Stimulated activated memory B cell treated with anti-CD40 and anti-IgM and Interleukin-4, amounts not matched to agents 10 μg/mL and 1 μg/mL and 100 μg/mL, for 72 hours (primary cell): ENCODE measurements around the gene AKR7A2.
"Not testable (repeated sequence)": the region's sequence is repeated elsewhere in the genome, so short reads cannot be mapped to it uniquely, and the experiment has no call there.

Experiments used
- ATAC-seq: fragments of 150-1000 bp; cut with Tn5 transposase; 2 replicates; pipeline ENCODE4 v1.10.0; 2021
- H3K27ac Mint-ChIP-seq: one replicate; pipeline ENCODE4 v1.8.0; 2022; ENCODE audit warnings: mild to moderate bottlenecking, mixed read lengths
- H3K27me3 Mint-ChIP-seq: one replicate; pipeline ENCODE4 v1.8.0; 2022; ENCODE audit warnings: mixed read lengths
- H3K36me3 Mint-ChIP-seq: one replicate; pipeline ENCODE4 v1.8.0; 2022; ENCODE audit warnings: mixed read lengths
- H3K4me1 Mint-ChIP-seq: one replicate; pipeline ENCODE4 v1.8.0; 2022; ENCODE audit warnings: mixed read lengths
- H3K4me3 Mint-ChIP-seq: one replicate; pipeline ENCODE4 v1.8.0; 2022; ENCODE audit warnings: mild to moderate bottlenecking, moderate library complexity, mixed read lengths
- H3K9me3 Mint-ChIP-seq: one replicate; pipeline ENCODE4 v1.8.0; 2022; ENCODE audit warnings: mixed read lengths

Gene AKR7A2

DNA sequence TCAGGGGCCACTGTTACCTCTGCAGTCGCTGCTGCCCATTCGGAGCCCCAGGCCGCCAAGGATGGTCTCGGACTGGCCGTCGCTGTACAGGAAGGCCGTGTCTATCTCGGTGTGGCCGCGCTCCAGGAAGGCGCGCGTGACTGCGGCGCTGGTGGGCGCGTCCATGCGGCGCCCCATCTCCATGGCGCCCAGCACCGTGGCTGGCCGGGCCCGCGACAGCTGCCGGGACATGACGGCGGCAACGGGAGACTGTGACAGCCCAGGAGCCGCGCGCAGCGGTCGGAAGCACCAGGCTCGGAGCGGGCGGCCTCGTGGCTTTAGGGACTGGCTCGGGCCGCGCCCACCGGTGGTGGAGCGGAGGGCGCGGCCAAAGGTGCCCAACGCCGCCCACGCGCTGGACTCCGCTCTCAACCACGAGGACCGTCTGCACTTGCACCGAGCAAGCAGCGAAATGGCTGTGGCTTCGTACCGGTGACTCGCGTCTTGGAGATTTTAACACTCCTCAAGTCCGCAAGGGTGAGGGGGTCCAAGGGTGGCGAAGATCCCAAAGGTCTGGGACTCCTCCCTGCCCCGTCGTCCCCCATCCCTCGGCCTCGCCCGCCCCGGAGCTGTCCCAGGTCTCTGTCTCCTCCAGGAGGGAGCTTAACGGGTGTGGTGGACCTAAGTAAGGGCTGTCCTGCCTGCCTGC, 38.0 kb downstream of the AKR7A2 start:
- H3K4me1 Mint-ChIP-seq, H3K4me3 Mint-ChIP-seq, H3K27ac Mint-ChIP-seq, ATAC-seq, H3K9me3 Mint-ChIP-seq: not testable (repeated sequence)
- H3K27me3 Mint-ChIP-seq = peaks cover 27% of the 10 kb centered on the region
- peaks cover 18% of the 10 kb centered on the region for H3K36me3 Mint-ChIP-seq

GRCh38 chr1:19273106-19273843, 38.7 kb downstream of the AKR7A2 start:
- H3K36me3 Mint-ChIP-seq = peaks cover 18% of the 10 kb centered on the region
- H3K4me1 Mint-ChIP-seq = no peaks in the 10 kb centered on the region
- ATAC-seq = no peak
- H3K9me3 Mint-ChIP-seq = peaks cover 8% of the 10 kb centered on the region
- no peak overlapping the region for H3K27ac Mint-ChIP-seq
- peaks cover 27% of the 10 kb centered on the region for H3K27me3 Mint-ChIP-seq
- H3K4me3 Mint-ChIP-seq = no peak overlapping the region

- peaks cover 18% of the 10 kb centered on the region for H3K36me3 Mint-ChIP-seq
- no peaks in the 10 kb centered on the region for H3K4me1 Mint-ChIP-seq
- no peak overlapping the region for H3K27ac Mint-ChIP-seq
- H3K4me3 Mint-ChIP-seq = no peak overlapping the region
- no peak for ATAC-seq
- H3K9me3 Mint-ChIP-seq = peaks cover 8% of the 10 kb centered on the region
- H3K27me3 Mint-ChIP-seq = peaks cover 27% of the 10 kb centered on the region
These were observed 39.9 kb downstream of the AKR7A2 start for GRCh38 chr1:19272064-19272463.

DNA sequence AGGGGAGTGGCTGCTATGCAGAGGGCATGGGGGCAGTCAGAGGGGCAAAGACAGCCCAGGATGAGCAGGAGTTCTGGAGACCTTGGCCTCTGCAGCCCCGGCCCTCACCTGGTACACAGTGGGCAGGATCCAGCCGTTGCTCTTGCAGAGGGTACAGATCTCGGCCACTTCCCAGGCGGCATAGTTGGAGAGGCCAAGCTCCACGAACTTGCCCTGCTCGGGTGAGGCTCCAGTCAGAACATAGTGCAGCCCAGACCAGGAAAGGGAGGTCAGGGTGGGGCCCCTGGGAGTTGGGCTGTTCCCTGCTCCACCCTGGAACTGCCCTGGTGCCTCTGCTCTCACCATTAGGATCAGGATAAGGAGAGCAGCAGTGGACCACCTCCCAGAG, 41.6 kb downstream of the AKR7A2 start:
- H3K4me1 Mint-ChIP-seq, ATAC-seq, H3K27ac Mint-ChIP-seq, H3K4me3 Mint-ChIP-seq, H3K9me3 Mint-ChIP-seq: not testable (repeated sequence)
- H3K27me3 Mint-ChIP-seq = peaks cover 27% of the 10 kb centered on the region
- peaks cover 13% of the 10 kb centered on the region for H3K36me3 Mint-ChIP-seq

GRCh38 chr1:19269427-19270342, 42.3 kb downstream of the AKR7A2 start:
- H3K36me3 Mint-ChIP-seq = peaks cover 12% of the 10 kb centered on the region
- H3K4me1 Mint-ChIP-seq, H3K27ac Mint-ChIP-seq, H3K4me3 Mint-ChIP-seq, H3K9me3 Mint-ChIP-seq, ATAC-seq: not testable (repeated sequence)
- peaks cover 27% of the 10 kb centered on the region for H3K27me3 Mint-ChIP-seq

GRCh38 chr1:19268445-19268844, 43.5 kb downstream of the AKR7A2 start:
- ATAC-seq = no peak

GRCh38 chr1:19262744-19263143, 49.2 kb downstream of the AKR7A2 start:
- H3K27ac Mint-ChIP-seq = no peak overlapping the region
- ATAC-seq = no peak

More at GRCh38 chr1:19268445-19268844, 43.5 kb downstream of the AKR7A2 start:
- Mint-ChIP-seq H3K36me3 (peaks cover 6% of the 10 kb centered on the region), H3K9me3 (peaks cover under 1% of the 10 kb centered on the region), H3K4me3 (no peak overlapping the region), H3K27me3 (peaks cover 23% of the 10 kb centered on the region), H3K27ac (no peak overlapping the region), H3K4me1 (no peaks in the 10 kb centered on the region)

DNA sequence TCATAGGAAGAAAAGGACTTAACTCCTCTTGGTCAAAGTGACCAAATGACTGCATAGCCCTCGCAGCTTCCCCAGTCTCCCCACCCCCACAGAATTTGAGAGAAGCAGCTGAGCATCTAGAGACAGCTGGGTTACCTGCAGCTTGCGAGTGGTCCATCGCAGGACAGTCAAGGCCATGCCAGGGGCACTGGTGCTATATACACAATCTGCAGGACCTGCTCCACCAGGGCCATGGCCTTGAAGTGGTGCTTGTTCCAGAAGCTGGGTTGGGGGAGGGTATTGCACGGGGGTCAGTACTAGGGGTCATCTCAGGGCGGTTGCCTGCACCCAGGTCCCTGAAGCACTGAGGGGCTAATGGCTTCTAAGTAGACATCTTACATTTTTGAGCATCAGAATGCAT, 49.9 kb downstream of the AKR7A2 start:
- H3K4me3 Mint-ChIP-seq = no peak overlapping the region
- H3K36me3 Mint-ChIP-seq = peaks cover 34% of the 10 kb centered on the region
- H3K4me1 Mint-ChIP-seq = peaks cover 7% of the 10 kb centered on the region
- no peak overlapping the region for H3K27ac Mint-ChIP-seq
- H3K27me3 Mint-ChIP-seq = no peaks in the 10 kb centered on the region
- no peak for ATAC-seq
- no peaks in the 10 kb centered on the region for H3K9me3 Mint-ChIP-seq

More at GRCh38 chr1:19262744-19263143, 49.2 kb downstream of the AKR7A2 start:
- Mint-ChIP-seq H3K9me3 (no peaks in the 10 kb centered on the region), H3K27me3 (no peaks in the 10 kb centered on the region), H3K4me1 (no peaks in the 10 kb centered on the region), H3K4me3 (no peak overlapping the region), H3K36me3 (peaks cover 27% of the 10 kb centered on the region)

GRCh38 chr1:19260211-19261138, 51.5 kb downstream of the AKR7A2 start:
- Mint-ChIP-seq H3K27me3 (no peaks in the 10 kb centered on the region), H3K36me3 (peaks cover 42% of the 10 kb centered on the region), H3K9me3 (no peaks in the 10 kb centered on the region), H3K27ac (no peak overlapping the region), H3K4me3 (no peak overlapping the region), H3K4me1 (peaks cover 9% of the 10 kb centered on the region)
- no peak for ATAC-seq

- no peak overlapping the region for H3K27ac Mint-ChIP-seq
- peaks cover 50% of the 10 kb centered on the region for H3K36me3 Mint-ChIP-seq
- H3K9me3 Mint-ChIP-seq = no peaks in the 10 kb centered on the region
- peaks cover 16% of the 10 kb centered on the region for H3K4me1 Mint-ChIP-seq
- no peaks in the 10 kb centered on the region for H3K27me3 Mint-ChIP-seq
- no peak for ATAC-seq
- H3K4me3 Mint-ChIP-seq = no peak overlapping the region
These were observed 53.6 kb downstream of the AKR7A2 start for GRCh38 chr1:19258353-19258752.

- peak overlapping the region; percentile 74 for H3K27ac Mint-ChIP-seq
- no peak overlapping the region for H3K4me3 Mint-ChIP-seq
- peaks cover 50% of the 10 kb centered on the region for H3K36me3 Mint-ChIP-seq
- ATAC-seq = peak; percentile 47
- H3K9me3 Mint-ChIP-seq = no peaks in the 10 kb centered on the region
- peaks cover 26% of the 10 kb centered on the region for H3K4me1 Mint-ChIP-seq
- no peaks in the 10 kb centered on the region for H3K27me3 Mint-ChIP-seq
These were observed 54.6 kb downstream of the AKR7A2 start for GRCh38 chr1:19257178-19257914.

DNA sequence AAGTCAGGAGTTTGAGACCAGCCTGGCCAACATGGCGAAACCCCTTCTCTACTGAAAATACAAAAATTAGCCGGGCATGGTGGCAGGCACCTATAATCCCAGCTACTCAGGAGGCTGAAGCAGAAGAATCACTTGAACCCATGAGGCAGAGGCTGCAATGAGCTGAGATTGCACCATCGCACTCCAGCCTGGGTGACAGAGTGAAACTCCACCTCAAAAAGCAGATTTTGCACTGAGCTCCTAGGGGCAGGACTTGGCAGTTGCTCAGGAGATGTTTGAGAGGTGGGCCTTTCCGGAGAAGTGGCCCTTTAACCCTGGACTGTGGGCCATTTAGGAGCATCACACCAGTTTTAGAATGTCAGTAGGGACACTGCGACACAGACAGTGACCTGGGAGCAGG, 55.6 kb downstream of the AKR7A2 start:
- H3K9me3 Mint-ChIP-seq, H3K27ac Mint-ChIP-seq, ATAC-seq, H3K4me3 Mint-ChIP-seq, H3K27me3 Mint-ChIP-seq: not testable (repeated sequence)
- peaks cover 29% of the 10 kb centered on the region for H3K4me1 Mint-ChIP-seq
- peaks cover 50% of the 10 kb centered on the region for H3K36me3 Mint-ChIP-seq

DNA sequence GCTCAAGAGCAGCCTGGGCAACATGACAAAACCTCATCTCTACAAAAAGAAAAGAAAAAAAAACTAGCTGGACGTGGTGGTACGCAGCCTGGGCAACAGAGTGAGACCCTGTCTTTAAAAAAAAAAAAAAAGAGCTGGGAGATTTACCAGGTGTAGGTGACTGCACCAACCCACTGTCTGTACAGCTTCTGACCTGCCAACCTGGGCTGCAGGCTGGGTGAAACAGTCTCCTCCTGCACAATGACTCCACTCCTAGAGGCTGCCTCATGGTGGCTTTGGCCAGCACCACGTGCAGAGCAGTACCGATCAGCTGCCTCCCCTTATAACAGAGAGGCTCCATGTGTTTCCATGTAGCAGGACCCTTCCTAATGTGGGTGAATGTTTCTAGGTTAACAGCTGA, 56.7 kb downstream of the AKR7A2 start:
- no peak for ATAC-seq
- H3K27ac Mint-ChIP-seq = no peak overlapping the region
- H3K4me1 Mint-ChIP-seq = peaks cover 36% of the 10 kb centered on the region
- H3K27me3 Mint-ChIP-seq = no peaks in the 10 kb centered on the region
- H3K36me3 Mint-ChIP-seq = peaks cover 44% of the 10 kb centered on the region
- H3K4me3 Mint-ChIP-seq = no peak overlapping the region
- H3K9me3 Mint-ChIP-seq = no peaks in the 10 kb centered on the region

DNA sequence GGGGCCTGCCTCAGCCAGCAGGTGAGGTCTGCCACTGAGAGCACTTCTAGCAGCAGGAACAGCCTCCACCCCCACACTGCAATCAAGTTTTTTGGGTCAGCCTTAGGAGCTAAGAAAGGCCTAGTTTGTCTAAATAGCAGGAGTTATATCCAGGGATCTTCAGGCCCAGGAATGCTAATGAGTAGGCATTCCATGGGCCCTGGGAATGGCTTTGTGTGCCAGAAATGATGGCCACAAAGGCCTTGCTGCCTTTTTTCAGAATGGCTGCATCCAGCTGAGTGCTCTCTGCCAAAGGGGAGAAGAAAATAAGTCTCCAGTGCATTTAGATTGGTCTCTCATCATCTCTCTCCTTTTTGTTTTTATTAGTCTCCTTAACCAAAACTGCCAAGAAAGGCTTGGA, 57.5 kb downstream of the AKR7A2 start:
- no peak for ATAC-seq
- H3K27me3 Mint-ChIP-seq = no peaks in the 10 kb centered on the region
- no peak overlapping the region for H3K4me3 Mint-ChIP-seq
- H3K4me1 Mint-ChIP-seq = peaks cover 36% of the 10 kb centered on the region
- H3K9me3 Mint-ChIP-seq = no peaks in the 10 kb centered on the region
- peaks cover 35% of the 10 kb centered on the region for H3K36me3 Mint-ChIP-seq
- no peak overlapping the region for H3K27ac Mint-ChIP-seq
